Neural progenitor cell (in vitro differentiated cells): ENCODE results near the gene ELK1.
"Not testable (repeated sequence)": the region's sequence is repeated elsewhere in the genome, so short reads cannot be mapped to it uniquely, and the experiment has no call there.

Source experiments
- EZH2 ChIP-seq: fragments of 200-600 bp; sonication (generic); IDR thresholded peaks from 2 replicates; pipeline ENCODE4 v1.6.1; 2017; ENCODE audit warnings: antibody characterized with exemption, mild to moderate bottlenecking, moderate library complexity
- EZH2phosphoT487 ChIP-seq: fragments of 200-600 bp; sonication (generic); IDR thresholded peaks from 2 replicates; pipeline ENCODE4 v1.6.1; 2017; ENCODE audit warnings: antibody characterized with exemption
- TF ChIP-seq, protein P1 (sequence below): fragments of 200-600 bp; sonication (generic); IDR thresholded peaks from 2 replicates; pipeline ENCODE4 v1.5.1; 2017; ENCODE audit warnings: antibody characterized with exemption, mild to moderate bottlenecking

DNA sequence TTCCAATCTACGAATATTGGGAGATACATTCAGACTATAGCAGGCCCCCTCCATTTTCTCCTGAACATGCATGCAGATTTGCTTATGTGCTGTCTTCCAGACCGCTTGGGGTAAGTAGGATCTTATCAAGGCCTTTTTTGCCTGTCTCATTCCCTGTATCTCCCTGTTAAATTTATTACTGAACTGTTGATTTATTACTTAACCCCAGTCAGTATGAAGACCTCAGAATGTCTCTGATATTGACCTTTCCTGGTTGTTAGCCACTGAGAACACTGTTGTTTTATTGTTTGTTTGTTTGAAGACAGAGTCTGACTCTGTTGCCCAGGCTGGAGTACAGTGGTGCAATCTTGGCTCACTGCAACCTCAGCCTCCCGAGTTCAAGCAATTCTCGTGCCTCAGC is 15.4 kb upstream of the ELK1 start:
- TF ChIP-seq, protein P1, sequence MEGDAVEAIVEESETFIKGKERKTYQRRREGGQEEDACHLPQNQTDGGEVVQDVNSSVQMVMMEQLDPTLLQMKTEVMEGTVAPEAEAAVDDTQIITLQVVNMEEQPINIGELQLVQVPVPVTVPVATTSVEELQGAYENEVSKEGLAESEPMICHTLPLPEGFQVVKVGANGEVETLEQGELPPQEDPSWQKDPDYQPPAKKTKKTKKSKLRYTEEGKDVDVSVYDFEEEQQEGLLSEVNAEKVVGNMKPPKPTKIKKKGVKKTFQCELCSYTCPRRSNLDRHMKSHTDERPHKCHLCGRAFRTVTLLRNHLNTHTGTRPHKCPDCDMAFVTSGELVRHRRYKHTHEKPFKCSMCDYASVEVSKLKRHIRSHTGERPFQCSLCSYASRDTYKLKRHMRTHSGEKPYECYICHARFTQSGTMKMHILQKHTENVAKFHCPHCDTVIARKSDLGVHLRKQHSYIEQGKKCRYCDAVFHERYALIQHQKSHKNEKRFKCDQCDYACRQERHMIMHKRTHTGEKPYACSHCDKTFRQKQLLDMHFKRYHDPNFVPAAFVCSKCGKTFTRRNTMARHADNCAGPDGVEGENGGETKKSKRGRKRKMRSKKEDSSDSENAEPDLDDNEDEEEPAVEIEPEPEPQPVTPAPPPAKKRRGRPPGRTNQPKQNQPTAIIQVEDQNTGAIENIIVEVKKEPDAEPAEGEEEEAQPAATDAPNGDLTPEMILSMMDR, result not testable (repeated sequence)
- TF ChIP-seq EZH2, EZH2phosphoT487: not testable (repeated sequence)
